ENCODE measurements around the gene C6orf132.

DNA sequence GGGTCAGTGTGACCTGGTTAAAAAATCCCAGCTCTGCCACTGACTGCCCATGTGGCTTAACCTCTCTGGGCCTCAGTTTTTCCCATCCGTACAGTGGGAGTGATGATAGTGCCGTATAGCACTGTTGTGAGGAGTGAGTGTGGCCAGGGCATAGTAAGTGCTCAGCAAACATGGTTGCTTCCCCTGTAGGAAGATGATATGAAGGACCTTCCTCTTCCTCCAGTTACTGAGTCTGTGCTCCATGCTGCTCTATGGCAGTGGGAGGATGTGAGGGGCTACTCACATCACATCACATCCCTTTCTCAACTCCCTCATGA, 13.1 kb downstream of the C6orf132 start:
- TF ChIP-seq CBX3 (IDR thresholded peaks at IDR 0.05; ENCODE audit: borderline replicate concordance in 1 of 2, low read length in 2 of 2) = no peak; a peak in 1 of 3 replicates
- TF ChIP-seq, protein P1, sequence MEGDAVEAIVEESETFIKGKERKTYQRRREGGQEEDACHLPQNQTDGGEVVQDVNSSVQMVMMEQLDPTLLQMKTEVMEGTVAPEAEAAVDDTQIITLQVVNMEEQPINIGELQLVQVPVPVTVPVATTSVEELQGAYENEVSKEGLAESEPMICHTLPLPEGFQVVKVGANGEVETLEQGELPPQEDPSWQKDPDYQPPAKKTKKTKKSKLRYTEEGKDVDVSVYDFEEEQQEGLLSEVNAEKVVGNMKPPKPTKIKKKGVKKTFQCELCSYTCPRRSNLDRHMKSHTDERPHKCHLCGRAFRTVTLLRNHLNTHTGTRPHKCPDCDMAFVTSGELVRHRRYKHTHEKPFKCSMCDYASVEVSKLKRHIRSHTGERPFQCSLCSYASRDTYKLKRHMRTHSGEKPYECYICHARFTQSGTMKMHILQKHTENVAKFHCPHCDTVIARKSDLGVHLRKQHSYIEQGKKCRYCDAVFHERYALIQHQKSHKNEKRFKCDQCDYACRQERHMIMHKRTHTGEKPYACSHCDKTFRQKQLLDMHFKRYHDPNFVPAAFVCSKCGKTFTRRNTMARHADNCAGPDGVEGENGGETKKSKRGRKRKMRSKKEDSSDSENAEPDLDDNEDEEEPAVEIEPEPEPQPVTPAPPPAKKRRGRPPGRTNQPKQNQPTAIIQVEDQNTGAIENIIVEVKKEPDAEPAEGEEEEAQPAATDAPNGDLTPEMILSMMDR (IDR thresholded peaks at IDR 0.05 in 2 of 3, conservative IDR thresholded peaks at IDR 0.05 in 1 of 3; ENCODE audit: insufficient read depth in 2 of 3, low read depth in 1 of 3, low read length in 3 of 3) = no peak

All from K562 (cell line).